AG08396 (cell line): ENCODE results near the gene UQCC2.

Source experiments
- DNase-seq: peaks from one replicate; pipeline ENCODE4 v3.0.0; 2012; ENCODE audit warnings: low spot score, mixed read lengths

The UQCC2 gene

DNA sequence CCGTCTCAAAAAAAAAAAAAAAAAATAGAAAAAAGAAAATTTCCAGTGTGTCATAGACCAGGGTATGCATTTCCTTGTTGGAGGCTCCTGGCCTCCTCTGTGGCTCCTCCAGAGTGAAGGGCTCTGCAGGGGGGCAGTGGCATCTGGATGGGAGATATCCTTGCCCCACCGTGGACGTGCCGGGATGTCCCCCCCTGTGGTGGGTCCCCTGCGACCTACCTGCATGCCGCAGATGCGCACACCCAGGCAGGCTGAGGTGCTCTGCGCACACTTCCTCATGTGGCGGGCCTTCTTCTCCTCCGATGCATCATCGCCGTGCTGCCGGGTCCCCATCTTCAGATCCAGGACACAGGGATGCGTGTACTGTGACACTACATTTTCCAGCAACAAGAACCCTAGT is 13.7 kb upstream of the UQCC2 start:
- DNase-seq, result no peak

DNA sequence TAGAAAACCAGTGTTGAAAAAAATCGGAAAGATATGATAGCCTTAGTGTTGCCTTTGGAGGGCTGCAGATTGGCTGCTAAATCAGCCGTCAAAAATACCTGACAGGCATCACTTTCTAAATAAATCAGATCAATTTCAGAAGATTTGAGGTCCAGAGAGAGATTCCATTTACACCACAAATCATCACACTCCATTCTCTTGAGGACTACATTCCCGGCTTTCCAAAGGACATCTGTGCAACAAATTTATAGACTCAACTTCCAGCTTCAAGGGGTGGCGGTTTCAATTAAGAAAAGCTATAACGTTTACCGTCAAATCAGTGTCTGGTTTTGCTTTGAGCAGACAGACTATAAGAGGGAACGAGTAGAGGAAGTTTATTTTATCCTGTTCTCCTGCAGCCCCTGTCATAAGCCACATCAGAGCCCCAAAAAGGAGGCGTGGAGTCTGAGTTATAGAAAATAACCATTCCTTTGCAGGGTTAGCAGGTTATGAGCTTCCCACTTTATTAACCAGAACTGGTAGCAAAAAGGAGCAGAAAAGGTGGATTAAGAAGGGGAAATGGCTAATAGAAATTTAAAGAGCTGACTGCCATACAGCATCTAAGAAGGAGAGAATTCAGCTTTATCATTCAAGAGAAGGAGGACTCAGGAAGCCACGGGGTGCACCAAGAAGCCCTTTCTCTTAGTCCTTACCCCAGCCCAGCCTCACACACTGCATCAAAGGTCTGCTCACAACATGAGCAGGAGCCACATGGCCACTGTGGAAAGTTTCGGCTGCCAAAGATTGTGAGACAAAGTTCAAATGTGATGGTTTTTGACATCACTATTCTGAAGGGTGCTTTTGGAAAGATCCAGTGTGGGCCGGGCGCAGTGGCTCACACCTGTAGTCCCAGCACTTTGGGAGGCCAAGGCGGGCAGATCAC is 12.9 kb upstream of the UQCC2 start:
- no peak for DNase-seq

DNA sequence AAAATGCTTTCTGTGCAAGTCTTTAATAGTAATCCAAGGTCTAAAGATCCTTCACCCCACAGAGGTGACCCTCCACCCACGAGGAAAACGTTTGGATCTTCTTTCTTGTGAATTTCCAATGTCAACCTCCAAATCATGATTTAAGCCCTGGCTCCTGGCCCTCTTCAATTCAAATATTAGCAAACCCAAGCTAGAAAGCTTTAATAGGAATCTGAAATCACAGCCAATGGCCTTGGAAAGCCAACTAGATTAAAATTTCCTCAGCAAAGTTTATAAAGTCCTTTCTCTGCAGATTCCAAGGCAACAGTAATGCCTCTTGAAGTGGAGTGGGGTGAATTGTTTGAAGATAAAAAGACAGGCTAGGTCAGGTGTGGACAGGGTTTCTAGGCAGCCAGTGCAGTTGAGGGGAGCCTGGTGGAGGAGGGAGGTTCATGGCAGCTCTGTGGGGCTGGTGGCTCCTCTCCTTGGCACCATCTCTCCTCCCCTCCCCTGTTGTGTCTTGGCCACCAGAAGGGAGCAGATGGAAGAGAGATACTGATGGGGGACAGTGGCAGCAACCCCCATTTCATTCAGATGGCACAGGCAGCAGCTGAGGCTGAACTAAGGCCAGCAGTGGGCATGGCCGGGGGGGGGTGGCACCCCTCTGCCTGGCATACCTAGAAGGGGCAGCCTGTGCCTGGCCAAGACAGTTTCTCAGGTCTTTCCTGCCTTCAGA is 12.0 kb upstream of the UQCC2 start:
- no peak for DNase-seq

DNA sequence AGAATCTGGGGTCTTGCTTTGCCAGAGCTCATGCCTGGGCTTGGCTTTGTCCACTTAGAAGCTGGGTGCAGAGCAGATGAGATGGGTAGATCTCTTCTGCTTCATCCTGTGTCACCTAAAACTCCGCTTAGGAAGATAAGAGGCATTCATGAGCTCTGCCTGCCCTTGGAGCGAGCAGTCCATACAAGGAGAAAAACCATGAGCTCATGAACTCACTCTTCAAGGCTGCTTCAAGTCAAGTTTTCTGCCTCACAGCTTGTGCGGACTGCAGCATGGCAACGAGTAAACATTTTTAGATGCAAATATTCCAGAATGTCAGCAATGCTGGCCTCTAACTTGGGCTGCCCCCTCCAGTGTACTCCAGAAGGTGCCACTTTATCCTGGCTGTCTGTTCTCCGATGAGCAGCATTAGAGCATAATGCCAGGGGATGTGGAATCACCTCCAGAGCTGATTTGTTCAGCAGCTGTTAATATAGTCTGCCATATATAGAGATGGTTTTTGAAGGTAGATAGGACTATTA is 10.7 kb upstream of the UQCC2 start:
- DNase-seq, result no peak

DNA sequence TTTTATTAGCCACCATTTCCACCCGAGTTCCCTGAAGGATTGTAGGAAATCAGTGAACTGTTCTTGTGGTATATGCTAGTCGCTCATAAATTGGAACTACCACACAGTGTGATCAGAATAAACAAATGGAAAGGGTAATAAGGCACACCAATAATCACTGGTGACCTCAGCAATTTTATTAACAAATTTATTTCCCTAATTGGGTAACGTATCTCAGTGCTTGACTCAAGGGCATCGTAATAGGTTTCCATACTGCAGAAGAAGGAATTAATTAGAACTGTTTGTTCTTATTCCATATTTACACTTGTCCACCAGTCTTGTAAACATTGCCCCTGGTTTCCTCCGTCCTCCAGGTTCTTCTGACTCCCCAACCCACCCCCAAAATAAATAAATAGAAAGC is 10.0 kb upstream of the UQCC2 start:
- DNase-seq, result no peak

DNA sequence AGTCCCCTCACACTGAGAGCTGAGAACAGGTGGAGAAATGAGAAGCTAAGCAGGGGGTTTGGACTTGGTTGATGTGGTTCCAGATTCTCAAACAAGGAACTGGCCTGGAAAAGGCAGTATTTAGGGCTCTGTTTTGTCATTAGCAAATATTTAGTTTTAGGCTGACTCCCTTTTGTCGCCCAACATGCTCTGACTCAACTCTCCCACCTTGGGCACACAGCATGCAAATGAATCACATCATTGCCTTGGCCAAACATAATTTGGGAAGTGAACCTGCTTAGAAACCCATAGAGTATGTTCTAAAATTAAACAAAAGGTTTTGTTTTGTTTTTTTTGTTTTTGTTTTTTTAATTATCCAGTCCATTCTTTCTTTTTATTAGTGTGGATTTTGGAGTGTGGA is 9.5 kb upstream of the UQCC2 start:
- DNase-seq, result no peak

DNA sequence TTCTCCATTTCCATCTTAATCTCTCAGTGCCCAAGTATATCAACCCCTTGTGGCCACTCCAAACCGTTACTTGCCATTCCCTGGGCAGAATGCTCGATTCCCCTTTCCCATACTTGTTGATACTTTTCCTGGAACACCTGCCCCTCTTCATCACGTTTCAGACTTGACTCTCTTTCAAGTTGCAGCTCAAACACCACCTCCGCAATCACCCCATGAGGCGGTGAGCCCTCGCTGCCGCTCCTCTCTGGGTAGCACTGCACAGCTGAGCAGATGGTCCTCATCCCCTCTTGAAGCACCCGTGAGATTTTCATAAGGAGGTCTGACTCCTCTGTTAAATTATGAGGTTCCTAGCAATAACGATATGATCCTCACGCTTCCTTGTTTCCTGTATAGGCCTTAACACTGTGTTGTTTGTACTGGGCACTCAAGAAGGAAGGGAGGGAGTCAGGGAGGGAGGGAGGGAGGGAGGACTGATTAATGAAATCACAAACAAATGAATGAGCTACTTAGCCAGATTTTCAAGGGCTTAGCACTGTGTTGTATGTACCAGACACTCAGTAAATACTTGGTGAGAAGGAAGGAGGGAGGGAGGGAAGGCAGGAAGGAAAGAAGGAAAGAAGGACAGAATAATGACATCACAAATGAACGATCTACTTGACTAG is 8.0 kb upstream of the UQCC2 start:
- no peak for DNase-seq

DNA sequence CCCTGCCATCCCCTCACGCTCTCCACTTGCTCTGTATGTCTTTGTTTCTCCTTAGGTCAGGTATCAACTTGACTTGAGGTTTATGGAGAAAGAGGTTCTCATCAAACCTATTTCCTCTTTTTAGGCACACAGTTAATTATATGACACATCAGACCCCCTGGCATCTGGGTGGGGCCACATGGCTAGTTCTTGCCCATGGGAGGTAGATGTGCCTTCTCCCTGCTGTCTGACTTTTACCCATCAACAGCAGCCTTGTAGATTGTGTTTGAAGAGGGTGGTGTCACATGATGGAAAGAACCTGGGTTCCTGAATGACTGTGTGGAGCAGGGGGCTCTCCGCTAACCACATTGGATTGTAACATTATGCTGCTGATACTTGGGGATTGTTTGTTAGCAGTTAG is 7.2 kb upstream of the UQCC2 start:
- no peak for DNase-seq

DNA sequence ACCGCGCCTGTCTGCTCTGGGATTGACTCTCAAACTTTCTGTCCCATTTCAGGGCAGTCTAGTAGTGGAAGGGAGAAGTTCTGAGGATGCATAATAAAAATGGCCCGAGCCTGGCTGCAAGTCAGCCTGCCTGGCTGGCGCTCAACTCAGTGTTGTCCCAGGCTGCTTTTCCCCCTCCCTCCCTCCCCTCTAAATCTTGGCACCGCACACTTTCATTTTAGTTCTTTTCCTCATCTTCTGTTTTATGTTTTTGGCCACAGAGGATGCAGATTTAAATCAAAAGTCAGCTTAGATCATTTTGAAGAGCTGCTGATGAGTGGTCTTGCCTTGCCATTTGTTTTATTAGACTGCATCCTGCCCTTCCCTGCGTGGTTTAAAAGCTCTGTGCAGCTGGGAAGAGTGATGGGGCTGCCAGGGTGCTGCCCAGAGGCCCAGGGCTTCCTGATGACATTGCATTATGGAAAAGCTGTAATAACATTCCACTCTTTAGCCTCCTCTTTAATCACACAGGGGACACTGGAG is 6.5 kb upstream of the UQCC2 start:
- no peak for DNase-seq

DNA sequence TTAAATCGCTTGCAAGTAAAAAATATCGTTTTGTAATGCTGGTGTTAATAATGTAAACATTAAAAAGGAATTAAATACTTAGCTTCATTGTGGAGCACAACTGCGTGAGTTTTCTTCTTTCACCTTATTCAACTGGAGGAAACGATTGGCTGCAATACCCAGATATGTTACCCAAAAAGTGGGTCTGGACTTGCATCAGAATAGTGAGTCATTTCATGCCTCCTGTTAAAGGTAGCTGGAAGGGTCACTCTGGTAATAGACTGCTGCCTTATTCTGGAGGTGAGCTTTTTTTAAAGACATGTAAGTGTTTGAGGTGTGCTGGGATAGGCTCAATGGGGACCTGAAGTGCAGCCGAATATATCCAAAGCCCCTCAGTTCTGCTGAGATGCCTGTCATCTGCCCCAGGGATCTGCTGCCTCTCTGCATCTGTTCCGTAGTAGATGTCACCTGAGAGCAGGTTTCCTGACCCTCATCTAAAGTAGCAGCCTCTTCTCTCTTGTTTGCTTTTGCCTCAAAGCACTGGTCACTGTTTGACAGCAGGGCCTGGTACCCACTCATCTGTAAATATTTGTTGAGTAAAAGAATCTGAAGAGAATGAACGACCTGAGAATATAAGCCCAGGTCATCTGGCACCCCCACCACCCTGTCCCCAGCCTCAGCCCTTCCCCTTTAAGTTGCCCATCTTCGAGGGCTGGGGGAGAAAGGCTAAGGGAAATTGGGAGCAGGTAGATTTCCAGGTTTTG is 5.6 kb upstream of the UQCC2 start:
- no peak for DNase-seq

DNA sequence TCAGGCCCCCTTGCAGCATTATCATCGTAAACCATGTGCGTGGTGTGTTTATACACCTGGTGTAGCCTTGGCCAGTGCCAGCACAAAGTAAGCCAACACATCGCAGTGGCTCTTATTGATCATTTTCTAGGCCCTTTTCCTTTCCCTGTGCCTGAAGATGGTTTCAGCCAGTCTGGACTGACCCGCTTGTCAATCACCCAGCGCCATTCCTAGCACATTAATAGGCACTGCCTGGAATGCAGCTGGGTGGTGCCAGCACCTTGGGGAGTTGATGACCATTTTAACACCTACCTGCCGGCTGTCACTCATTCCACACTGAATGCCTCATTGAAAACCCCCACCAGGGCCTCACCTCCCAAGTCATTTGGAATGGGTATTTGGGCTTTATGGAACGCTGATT is 4.9 kb upstream of the UQCC2 start:
- no peak for DNase-seq

DNA sequence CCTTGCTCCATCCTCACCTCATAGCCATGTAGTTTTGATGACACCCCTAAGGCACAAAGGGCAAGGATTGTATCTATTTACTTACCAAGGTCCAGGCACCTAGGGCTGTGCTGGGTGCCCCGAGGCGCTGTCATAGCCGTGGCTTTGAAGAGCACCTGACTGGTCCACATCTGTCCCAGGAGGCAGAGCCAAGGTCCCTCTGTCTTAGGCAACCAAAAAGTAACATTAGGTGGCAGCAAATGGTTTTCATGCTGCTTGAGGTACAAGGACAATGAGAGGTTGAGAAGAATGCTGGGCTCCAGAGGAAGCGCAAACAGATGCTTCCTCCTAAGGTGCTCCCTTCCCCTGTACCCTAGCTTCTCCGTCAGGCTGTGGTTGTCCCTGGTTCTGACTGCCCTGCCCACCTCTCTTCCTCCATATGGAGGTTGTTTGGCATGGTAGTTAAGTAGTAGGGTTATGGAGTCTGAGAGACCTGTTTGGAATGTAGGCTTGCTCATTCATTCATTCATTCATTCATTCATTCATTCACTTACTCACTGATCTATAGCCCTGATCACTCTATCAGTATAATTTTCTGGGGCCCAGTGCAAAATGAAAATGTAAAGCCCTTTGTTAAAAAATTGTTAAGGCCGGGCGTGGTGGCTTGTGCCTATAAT is 3.0 kb upstream of the UQCC2 start:
- DNase-seq, result no peak

DNA sequence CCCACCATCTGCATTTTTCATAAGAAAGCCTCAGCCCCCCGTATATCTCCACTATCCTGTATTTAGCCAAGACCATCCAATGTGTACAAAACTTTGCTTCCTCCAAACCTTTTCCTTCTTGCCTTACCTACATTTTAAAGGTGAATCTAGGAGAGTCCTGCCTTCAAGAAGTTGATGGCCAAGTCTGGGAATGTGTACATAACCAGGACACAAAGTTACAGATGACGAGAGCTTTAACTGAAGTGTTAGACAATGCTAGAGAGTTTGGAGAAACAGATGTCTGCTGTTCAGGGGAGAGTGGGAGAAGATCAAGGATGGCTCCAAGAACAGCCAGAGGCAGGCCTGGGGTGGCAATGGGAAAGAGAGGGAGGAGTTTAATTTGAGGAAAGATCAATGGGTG is 2.3 kb upstream of the UQCC2 start:
- no peak for DNase-seq

DNA sequence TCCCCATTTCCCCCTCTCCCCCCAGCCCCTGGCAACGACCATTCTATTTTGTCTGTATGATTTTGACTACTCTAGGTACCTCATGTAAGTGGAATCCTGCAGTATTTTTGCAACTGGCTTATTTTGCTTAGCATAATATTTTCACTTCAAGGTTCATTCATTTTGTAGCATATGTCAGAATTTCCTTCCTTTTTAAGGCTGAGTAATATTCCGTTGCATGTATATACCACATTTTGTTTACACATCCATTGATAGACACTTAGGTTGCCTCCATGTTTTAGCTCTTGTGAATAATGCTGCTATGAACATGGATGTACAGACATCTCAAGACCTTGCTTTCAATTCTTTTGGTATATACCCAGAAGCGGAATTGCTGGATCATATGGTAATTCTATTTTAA is 1.4 kb upstream of the UQCC2 start:
- no peak for DNase-seq

DNA sequence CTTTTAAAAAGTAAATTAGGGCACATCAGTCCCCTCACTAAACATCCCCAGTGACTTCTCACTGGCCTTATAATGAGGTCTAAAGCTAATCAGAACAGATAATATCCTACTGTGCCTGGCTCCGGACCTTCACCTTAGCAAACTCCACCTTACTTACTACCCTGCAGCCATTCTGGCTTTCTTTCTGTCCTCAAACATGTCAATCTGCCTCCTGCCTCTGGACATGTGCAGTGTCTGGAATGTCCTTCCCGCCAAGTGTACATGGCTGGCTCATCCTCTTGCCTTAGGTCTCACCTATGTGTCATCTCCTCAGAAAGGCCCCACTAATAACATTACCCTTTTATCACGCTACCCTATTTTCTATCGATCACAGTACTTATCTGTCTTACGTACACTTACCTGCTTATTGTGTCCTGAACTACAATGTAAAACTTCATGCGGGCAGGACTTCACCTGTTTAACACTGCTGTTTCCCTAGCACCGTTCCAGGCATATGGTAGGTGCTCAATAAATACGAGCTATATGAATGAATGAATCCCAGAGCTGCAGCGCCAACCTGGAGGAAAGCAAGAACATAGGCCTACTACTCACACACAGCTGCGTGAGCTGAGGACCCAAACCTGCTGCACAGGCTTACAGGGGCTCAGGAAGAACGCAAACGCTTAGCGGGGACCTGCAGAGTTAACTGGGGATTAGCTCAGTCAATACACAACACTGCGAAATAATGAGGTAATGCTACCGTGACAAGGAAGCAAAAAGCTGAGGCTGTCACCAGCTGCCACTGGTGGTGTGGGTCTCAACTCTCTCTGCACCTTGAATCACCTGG is 991 bp downstream of the UQCC2 start:
- DNase-seq, result no peak

DNA sequence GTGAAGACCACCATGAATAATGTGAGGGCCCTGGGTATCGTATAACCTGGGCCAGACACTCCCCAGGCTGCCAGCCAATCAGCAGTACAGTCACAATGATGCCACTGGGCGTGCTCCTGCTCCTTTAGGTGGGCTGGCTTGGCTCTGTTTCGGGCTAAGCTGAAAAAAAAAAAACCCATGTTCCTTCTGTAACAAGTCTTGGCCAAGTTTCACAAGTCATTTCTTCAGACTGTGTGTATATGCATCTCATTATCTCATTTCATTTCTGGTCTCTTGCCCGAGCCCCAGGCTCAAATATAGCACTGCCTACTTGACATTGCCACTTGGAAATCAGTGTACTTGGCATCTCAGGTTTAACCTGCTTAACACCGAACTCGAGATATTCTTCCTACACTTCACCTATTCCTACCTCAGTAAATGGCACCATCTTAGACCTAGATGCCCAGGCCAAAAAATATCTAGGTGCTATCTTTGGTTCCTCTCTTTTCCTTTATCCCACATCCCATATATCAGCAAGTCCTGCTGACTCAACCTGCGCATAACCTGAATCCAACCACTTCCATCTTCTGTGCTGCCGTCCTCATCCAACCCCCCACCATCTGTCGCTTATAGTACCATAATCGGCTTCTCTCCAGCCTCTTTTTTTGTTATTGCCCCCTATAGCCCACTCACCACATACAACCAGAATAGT is 1.8 kb downstream of the UQCC2 start:
- no peak for DNase-seq

DNA sequence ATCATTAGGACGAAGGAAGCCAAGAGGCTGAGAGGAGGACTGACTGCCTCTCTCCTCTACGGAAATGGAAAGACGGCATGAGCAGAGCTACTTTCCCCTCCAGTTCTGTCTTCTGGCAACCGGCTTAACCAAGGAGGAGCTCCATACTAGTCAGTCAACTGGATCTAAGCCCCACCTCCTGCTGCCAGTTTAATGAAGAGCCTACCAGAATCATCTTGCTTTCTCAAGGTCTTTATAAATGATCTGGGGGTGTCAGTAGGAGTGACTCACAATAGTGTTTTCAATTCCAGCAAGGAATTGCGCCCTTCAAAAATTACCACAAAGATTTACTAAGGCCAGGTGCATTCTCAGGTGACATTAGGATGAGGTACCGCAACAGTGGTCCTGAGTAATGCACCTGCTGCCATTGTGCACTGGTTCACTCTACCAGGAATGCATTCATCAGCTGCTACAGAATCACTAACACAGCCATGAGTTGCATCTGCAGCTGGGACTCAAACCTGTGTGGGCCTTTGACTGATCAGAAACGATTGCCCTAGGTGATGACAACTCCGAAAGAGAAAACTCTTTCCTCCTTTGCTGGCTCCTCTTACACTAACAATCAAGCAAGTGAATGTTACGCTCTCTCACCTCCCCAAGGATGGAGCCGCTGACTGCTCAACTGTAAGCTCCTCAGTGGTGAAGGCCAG is 2.8 kb downstream of the UQCC2 start:
- no peak for DNase-seq

DNA sequence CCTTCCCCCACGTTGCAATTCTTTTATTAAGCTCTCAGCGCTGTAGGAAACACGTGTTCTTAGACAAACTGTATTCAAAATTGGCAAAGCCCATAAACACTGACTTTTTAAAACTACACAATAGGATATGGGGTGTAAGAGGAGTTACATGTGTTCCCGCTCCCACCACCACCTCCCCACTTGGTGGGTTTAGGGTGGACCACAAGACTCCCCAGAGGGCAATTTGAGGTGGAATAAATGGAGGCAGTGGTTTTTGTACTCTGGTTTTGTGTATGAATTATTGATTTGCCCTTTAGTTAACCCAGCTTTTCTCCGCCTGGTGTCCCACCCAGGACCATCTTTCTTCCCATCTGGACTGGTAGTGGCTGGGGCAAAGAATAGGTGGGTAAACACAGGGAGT is 3.7 kb downstream of the UQCC2 start:
- no peak for DNase-seq
